ENCODE data around the gene TCL1A. TPM values are rescaled to one million over a fixed set of nuclear protein-coding genes. Genes with fewer than 3 reads are reported as not detected.

The TCL1A gene
- total RNA-seq, 4 donors from 2014 or later, result 3.2 to 14.9 TPM; not detected in 2

GRCh38 chr14:95711476-95712176, 2.3 kb downstream of the TCL1A start:
- H3K4me1 ChIP-seq, result no peaks in the 10 kb centered on the region
- peak overlapping the region in 1 of 4 donors; percentile 55 for H3K27ac ChIP-seq
- H3K9me3 ChIP-seq, result no peaks in the 10 kb centered on the region
- no peaks in the 10 kb centered on the region for H3K36me3 ChIP-seq
- H3K27me3 ChIP-seq, result peaks cover 0 to 6% of the 10 kb centered on the region in 2 donors
- peak overlapping the region in 1 of 4 donors; percentile 15 for H3K4me3 ChIP-seq
- no peak for TF ChIP-seq CTCF (IDR thresholded peaks at IDR 0.05)
- TF ChIP-seq POLR2A (IDR thresholded peaks at IDR 0.05), result no peak
- no peak for DNase-seq

- no peaks in the 10 kb centered on the region for H3K36me3 ChIP-seq
- H3K27me3 ChIP-seq, result peaks cover 0 to 6% of the 10 kb centered on the region in 2 donors
- TF ChIP-seq POLR2A (IDR thresholded peaks at IDR 0.05), result no peak
- TF ChIP-seq CTCF (IDR thresholded peaks at IDR 0.05), result no peak
- no peaks in the 10 kb centered on the region for H3K4me1 ChIP-seq
- peak overlapping the region in 1 of 4 donors; percentile 25 for H3K27ac ChIP-seq
- no peak overlapping the region for H3K4me3 ChIP-seq
- H3K9me3 ChIP-seq, result no peaks in the 10 kb centered on the region
- DNase-seq, result no peak
These were observed 3.8 kb downstream of the TCL1A start for GRCh38 chr14:95710106-95710505.

GRCh38 chr14:95707327-95707726, 6.6 kb downstream of the TCL1A start:
- Histone ChIP-seq H3K4me3 (no peak overlapping the region), H3K27ac (no peak overlapping the region), H3K4me1 (no peaks in the 10 kb centered on the region), H3K27me3 (no peaks in the 10 kb centered on the region), H3K9me3 (no peaks in the 10 kb centered on the region), H3K36me3 (no peaks in the 10 kb centered on the region)
- no peak for DNase-seq
- TF ChIP-seq POLR2A (IDR thresholded peaks at IDR 0.05) (no peak), CTCF (IDR thresholded peaks at IDR 0.05) (no peak)

GRCh38 chr14:95705518-95705917, 8.4 kb downstream of the TCL1A start:
- Histone ChIP-seq H3K36me3 (no peaks in the 10 kb centered on the region), H3K9me3 (no peaks in the 10 kb centered on the region)
- no peak for DNase-seq

GRCh38 chr14:95703805-95704204, 10.1 kb downstream of the TCL1A start:
- H3K4me3 ChIP-seq, result no peak overlapping the region

More at GRCh38 chr14:95705518-95705917, 8.4 kb downstream of the TCL1A start:
- Histone ChIP-seq H3K27ac (no peak overlapping the region), H3K4me1 (no peaks in the 10 kb centered on the region), H3K4me3 (no peak overlapping the region), H3K27me3 (no peaks in the 10 kb centered on the region)
- TF ChIP-seq CTCF (IDR thresholded peaks at IDR 0.05) (no peak), POLR2A (IDR thresholded peaks at IDR 0.05) (no peak)

More at GRCh38 chr14:95703805-95704204, 10.1 kb downstream of the TCL1A start:
- no peaks in the 10 kb centered on the region for H3K27me3 ChIP-seq
- no peaks in the 10 kb centered on the region for H3K36me3 ChIP-seq
- no peaks in the 10 kb centered on the region for H3K4me1 ChIP-seq
- H3K27ac ChIP-seq, result no peak overlapping the region
- no peaks in the 10 kb centered on the region for H3K9me3 ChIP-seq
- DNase-seq, result no peak
- no peak for TF ChIP-seq CTCF (IDR thresholded peaks at IDR 0.05)
- TF ChIP-seq POLR2A (IDR thresholded peaks at IDR 0.05), result no peak

Measured in Peyer's patch (tissue), 4 donors.